GM13977 (cell line): ENCODE results near the gene RNU6-1.

ENCODE experiments used
- DNase-seq: peaks from one replicate; pipeline ENCODE4 v3.0.0; 2012; ENCODE audit warnings: low spot score
- CTCF ChIP-seq: IDR thresholded peaks from 2 replicates; pipeline ENCODE4 v1.5.1; 2012; ENCODE audit warnings: mild to moderate bottlenecking, control low read depth; ENCODE audit not compliant: insufficient read depth; ENCODE audit errors: extremely low read depth, missing control alignments
- in situ Hi-C: fragments of 300-500 bp; cut with MboI; formaldehyde crosslinking; loops from one replicate; pipeline ENCODE4 v1.12.0; 2022; ENCODE audit warnings: low sequenced_read_pairs, low pct_unique_long_range_greater_than_20kb, mixed read lengths, inconsistent platforms; ENCODE audit not compliant: unreplicated experiment

Gene RNU6-1

GRCh38 chr15:67805666-67806516, 34.0 kb downstream of the RNU6-1 start:
- no peak for DNase-seq
- no peak for TF ChIP-seq CTCF
- in situ Hi-C loops, result no loop called here

GRCh38 chr15:67805008-67805665, 34.7 kb downstream of the RNU6-1 start:
- in situ Hi-C loops, result no loop called here
- TF ChIP-seq CTCF, result no peak
- no peak for DNase-seq

- in situ Hi-C loops, result no loop called here
- DNase-seq, result no peak
- TF ChIP-seq CTCF, result no peak
Observed at GRCh38 chr15:67803996-67804843, 35.6 kb downstream of the RNU6-1 start.

DNA sequence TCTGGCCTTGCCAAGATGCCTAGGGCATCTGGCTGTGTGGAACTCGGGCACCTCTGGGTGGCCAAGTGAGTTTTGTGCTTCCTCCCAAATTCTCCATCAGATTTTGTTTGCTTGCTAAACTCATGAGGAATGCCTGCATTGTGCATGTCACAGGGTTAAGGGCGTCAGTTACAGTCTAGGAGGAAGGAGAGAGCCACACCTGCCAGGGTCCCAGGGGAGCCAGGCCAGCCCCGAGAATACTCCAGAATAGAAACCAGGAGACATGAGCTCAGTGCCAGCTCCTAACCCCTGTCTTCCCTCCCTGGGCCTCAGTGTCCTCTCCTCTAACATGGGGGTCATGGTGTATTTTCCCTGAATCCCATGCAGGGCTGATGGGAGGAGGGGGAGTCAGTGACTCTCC, 36.5 kb downstream of the RNU6-1 start:
- no peak for TF ChIP-seq CTCF
- in situ Hi-C loops, result no loop called here
- no peak for DNase-seq

DNA sequence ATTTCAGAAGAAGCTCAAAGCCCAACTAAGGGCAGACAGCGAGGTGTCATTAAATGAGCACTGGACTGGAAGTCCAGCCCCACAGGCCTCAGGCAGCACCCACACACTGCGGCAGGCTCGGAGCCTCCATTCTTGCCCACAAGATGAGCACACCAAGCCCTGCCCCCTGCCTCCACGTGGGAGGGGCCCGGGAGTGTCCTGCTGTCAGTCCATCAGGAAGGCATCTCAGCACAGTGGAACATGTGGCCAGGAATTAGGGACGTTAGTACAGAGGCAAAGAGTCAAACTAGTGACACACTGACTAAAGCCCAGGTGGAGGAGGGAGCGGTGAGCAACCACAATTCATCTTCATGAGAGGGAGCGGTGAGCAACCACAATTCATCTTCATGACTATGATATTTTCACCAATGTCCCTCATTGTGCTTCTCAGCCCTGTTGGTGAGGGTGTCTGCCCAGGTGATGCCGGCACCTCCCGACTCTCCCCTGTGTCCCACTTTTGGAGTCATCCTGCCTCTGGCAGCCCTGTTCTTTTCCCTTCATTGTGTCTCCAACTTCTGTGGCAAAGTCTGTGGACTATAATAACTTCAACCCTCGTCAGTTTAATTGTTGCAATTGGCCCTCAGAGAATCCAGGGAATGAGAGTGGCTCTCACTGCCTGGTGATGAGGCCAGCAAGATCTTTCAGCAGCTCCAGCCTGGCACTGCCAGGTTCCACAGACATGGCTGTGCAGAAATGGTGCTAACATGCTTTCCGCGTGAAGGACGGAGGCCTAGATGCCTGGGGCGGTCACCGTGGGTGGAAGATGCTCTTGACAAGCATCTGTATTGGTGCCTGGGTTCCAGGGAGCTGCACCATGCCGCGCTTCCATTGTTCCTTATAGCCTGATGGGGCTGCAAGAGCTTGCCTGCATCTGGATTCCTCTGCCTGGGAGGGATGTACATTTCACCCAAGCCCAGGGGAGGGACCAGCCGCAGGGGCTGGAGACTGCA, 37.6 kb downstream of the RNU6-1 start:
- no peak for DNase-seq
- TF ChIP-seq CTCF, result no peak
- in situ Hi-C loops, result no loop called here

DNA sequence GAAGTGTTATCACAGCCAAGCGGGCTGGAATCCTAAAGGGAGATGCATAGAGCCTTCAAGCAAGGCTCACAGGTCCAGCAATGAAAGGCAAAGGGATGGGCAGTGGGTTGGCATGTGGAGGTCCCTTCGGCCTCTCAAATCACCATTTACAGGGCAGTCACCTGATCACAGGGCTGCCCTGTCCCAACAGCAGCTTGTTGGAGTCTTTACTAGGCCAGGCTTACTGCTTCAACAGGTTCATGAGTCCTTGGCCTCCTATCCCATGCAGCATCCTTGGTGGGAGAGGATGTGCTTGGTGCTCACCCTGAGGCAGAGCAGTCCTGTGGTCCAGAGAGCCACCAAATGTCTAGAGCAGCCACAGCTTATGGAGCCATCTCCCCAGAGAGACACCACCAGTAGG, 38.7 kb downstream of the RNU6-1 start:
- DNase-seq, result no peak
- no peak for TF ChIP-seq CTCF
- in situ Hi-C loops, result no loop called here
